ENCODE results near the gene PMM2.
"Not testable (repeated sequence)": the region's sequence is repeated elsewhere in the genome, so short reads cannot be mapped to it uniquely, and the experiment has no call there.

PMM2 gene

DNA sequence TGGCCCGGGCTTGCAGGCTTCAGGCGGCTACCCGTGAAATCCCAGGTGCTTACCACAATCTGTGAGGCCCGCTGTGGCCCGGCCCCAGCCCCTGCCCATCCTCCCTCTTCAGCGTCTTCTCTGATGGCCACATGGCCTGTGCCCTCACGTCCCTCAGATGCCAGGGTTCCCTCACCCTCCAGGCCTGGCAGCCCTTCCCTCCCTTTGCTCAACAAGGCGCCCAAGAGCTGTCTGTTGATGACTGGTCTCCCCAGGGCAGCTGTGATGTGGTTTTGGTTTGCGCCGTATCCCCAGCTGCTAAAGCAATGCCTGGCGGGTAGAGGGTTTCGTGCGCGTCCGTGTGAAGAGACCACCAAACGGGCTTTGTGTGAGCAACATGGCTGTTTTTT, 35.1 kb downstream of the PMM2 start:
- no peak overlapping the region for H3K4ac ChIP-seq (ENCODE audit: low read depth, low read length)
- H4K12ac ChIP-seq (ENCODE audit: low read depth, low read length) = no peak overlapping the region
- no peaks in the 10 kb centered on the region for H3K79me1 ChIP-seq (ENCODE audit: low read length)
- H4K91ac ChIP-seq (ENCODE audit: low read depth, low read length) = no peak overlapping the region
- no peak overlapping the region for H3K4me3 ChIP-seq (ENCODE audit: low read depth, low read length)
- H3K9ac ChIP-seq (ENCODE audit: low read length) = no peak overlapping the region
- H3K9me3 ChIP-seq (ENCODE audit: insufficient read depth, low read depth, low read length) = no peaks in the 10 kb centered on the region
- H3K4me1 ChIP-seq (ENCODE audit: control insufficient read depth in 1 of 2, insufficient read depth in 2 of 2, low read length in 2 of 2) = peaks cover 0 to 2% of the 10 kb centered on the region in 2 experiments
- H3K27me3 ChIP-seq (ENCODE audit: insufficient read depth, low read length) = no peaks in the 10 kb centered on the region
- peaks cover 32 to 42% of the 10 kb centered on the region in 2 experiments for H3K36me3 ChIP-seq (ENCODE audit: control insufficient read depth in 1 of 2, insufficient read depth in 2 of 2, low read length in 2 of 2)
- no peak overlapping the region for H2BK120ac ChIP-seq (ENCODE audit: insufficient read depth, low read length, poor library complexity)
- H2AFZ ChIP-seq (ENCODE audit: insufficient read depth, low read length, poor library complexity) = no peak overlapping the region
- no peaks in the 10 kb centered on the region for H3K79me2 ChIP-seq (ENCODE audit: control insufficient read depth, insufficient read depth, low read length, poor library complexity)
- no peak overlapping the region for H2BK12ac ChIP-seq (ENCODE audit: low read length)
- H3K18ac ChIP-seq (ENCODE audit: low read length) = no peak overlapping the region
- no peak overlapping the region for H3K23ac ChIP-seq (ENCODE audit: low read length)
- H2AK5ac ChIP-seq (ENCODE audit: low read length) = no peak overlapping the region
- H3K4me2 ChIP-seq (ENCODE audit: low read length) = no peak overlapping the region
- no peak overlapping the region for H3K14ac ChIP-seq (ENCODE audit: low read length)
- H4K8ac ChIP-seq (ENCODE audit: low read depth, low read length) = no peak overlapping the region
- H3K27ac ChIP-seq (ENCODE audit: low read depth, low read length) = no peak overlapping the region
- no peak for DNase-seq
- no CpG with 5 or more reads among the region's 16 CpGs for WGBS (ENCODE audit: extremely low coverage, insufficient coverage, insufficient read length)
- no peak overlapping the region for H2BK5ac ChIP-seq (ENCODE audit: low read depth, low read length, poor library complexity)

GRCh38 chr16:8836797-8837196, 39.2 kb downstream of the PMM2 start:
- not testable (repeated sequence) for H2BK5ac ChIP-seq (ENCODE audit: low read depth, low read length, poor library complexity); DNase-seq; H4K12ac ChIP-seq (ENCODE audit: low read depth, low read length); H2BK12ac ChIP-seq (ENCODE audit: low read length); H3K14ac ChIP-seq (ENCODE audit: low read length); H3K27ac ChIP-seq (ENCODE audit: low read depth, low read length); H3K23ac ChIP-seq (ENCODE audit: low read length); H3K4me1 ChIP-seq (ENCODE audit: control insufficient read depth in 1 of 2, insufficient read depth in 2 of 2, low read length in 2 of 2); H2AFZ ChIP-seq (ENCODE audit: insufficient read depth, low read length, poor library complexity); H3K79me1 ChIP-seq (ENCODE audit: low read length); H3K79me2 ChIP-seq (ENCODE audit: control insufficient read depth, insufficient read depth, low read length, poor library complexity); H3K4ac ChIP-seq (ENCODE audit: low read depth, low read length); H4K8ac ChIP-seq (ENCODE audit: low read depth, low read length); H4K91ac ChIP-seq (ENCODE audit: low read depth, low read length); H2AK5ac ChIP-seq (ENCODE audit: low read length); H3K9ac ChIP-seq (ENCODE audit: low read length); H3K18ac ChIP-seq (ENCODE audit: low read length); H3K4me2 ChIP-seq (ENCODE audit: low read length); H3K27me3 ChIP-seq (ENCODE audit: insufficient read depth, low read length); H3K9me3 ChIP-seq (ENCODE audit: insufficient read depth, low read depth, low read length); H2BK120ac ChIP-seq (ENCODE audit: insufficient read depth, low read length, poor library complexity); H3K4me3 ChIP-seq (ENCODE audit: low read depth, low read length)
- peaks cover 13 to 15% of the 10 kb centered on the region in 2 experiments for H3K36me3 ChIP-seq (ENCODE audit: control insufficient read depth in 1 of 2, insufficient read depth in 2 of 2, low read length in 2 of 2)
- WGBS (ENCODE audit: extremely low coverage, insufficient coverage, insufficient read length) = no CpG with 5 or more reads among the region's 7 CpGs

GRCh38 chr16:8837594-8837993, 40.0 kb downstream of the PMM2 start:
- H4K91ac ChIP-seq (ENCODE audit: low read depth, low read length); H2BK120ac ChIP-seq (ENCODE audit: insufficient read depth, low read length, poor library complexity); H4K12ac ChIP-seq (ENCODE audit: low read depth, low read length); H2AK5ac ChIP-seq (ENCODE audit: low read length); H4K8ac ChIP-seq (ENCODE audit: low read depth, low read length); H3K36me3 ChIP-seq (ENCODE audit: control insufficient read depth in 1 of 2, insufficient read depth in 2 of 2, low read length in 2 of 2); H3K27me3 ChIP-seq (ENCODE audit: insufficient read depth, low read length); H3K79me2 ChIP-seq (ENCODE audit: control insufficient read depth, insufficient read depth, low read length, poor library complexity); H3K4me3 ChIP-seq (ENCODE audit: low read depth, low read length); H3K27ac ChIP-seq (ENCODE audit: low read depth, low read length); H3K14ac ChIP-seq (ENCODE audit: low read length); H3K4me1 ChIP-seq (ENCODE audit: control insufficient read depth in 1 of 2, insufficient read depth in 2 of 2, low read length in 2 of 2); DNase-seq; H2BK5ac ChIP-seq (ENCODE audit: low read depth, low read length, poor library complexity); H2AFZ ChIP-seq (ENCODE audit: insufficient read depth, low read length, poor library complexity); H3K18ac ChIP-seq (ENCODE audit: low read length); H3K79me1 ChIP-seq (ENCODE audit: low read length); H2BK12ac ChIP-seq (ENCODE audit: low read length); H3K4ac ChIP-seq (ENCODE audit: low read depth, low read length); H3K4me2 ChIP-seq (ENCODE audit: low read length); H3K9ac ChIP-seq (ENCODE audit: low read length); H3K23ac ChIP-seq (ENCODE audit: low read length); H3K9me3 ChIP-seq (ENCODE audit: insufficient read depth, low read depth, low read length): not testable (repeated sequence)
- no CpG with 5 or more reads among the region's 15 CpGs for WGBS (ENCODE audit: extremely low coverage, insufficient coverage, insufficient read length)

GRCh38 chr16:8842016-8842415, 44.4 kb downstream of the PMM2 start:
- H3K9me3 ChIP-seq (ENCODE audit: insufficient read depth, low read depth, low read length); H4K91ac ChIP-seq (ENCODE audit: low read depth, low read length); H4K8ac ChIP-seq (ENCODE audit: low read depth, low read length); H2BK5ac ChIP-seq (ENCODE audit: low read depth, low read length, poor library complexity); H3K9ac ChIP-seq (ENCODE audit: low read length); H3K23ac ChIP-seq (ENCODE audit: low read length); H3K36me3 ChIP-seq (ENCODE audit: control insufficient read depth in 1 of 2, insufficient read depth in 2 of 2, low read length in 2 of 2); H4K12ac ChIP-seq (ENCODE audit: low read depth, low read length); H3K18ac ChIP-seq (ENCODE audit: low read length); H3K4me3 ChIP-seq (ENCODE audit: low read depth, low read length); DNase-seq; H3K27ac ChIP-seq (ENCODE audit: low read depth, low read length); H3K4me2 ChIP-seq (ENCODE audit: low read length); H3K79me1 ChIP-seq (ENCODE audit: low read length); H2AFZ ChIP-seq (ENCODE audit: insufficient read depth, low read length, poor library complexity); H3K79me2 ChIP-seq (ENCODE audit: control insufficient read depth, insufficient read depth, low read length, poor library complexity); H3K27me3 ChIP-seq (ENCODE audit: insufficient read depth, low read length); H2AK5ac ChIP-seq (ENCODE audit: low read length); H3K4ac ChIP-seq (ENCODE audit: low read depth, low read length); H3K4me1 ChIP-seq (ENCODE audit: control insufficient read depth in 1 of 2, insufficient read depth in 2 of 2, low read length in 2 of 2); H2BK120ac ChIP-seq (ENCODE audit: insufficient read depth, low read length, poor library complexity); H3K14ac ChIP-seq (ENCODE audit: low read length); H2BK12ac ChIP-seq (ENCODE audit: low read length): not testable (repeated sequence)
- no CpG with 5 or more reads among the region's 4 CpGs for WGBS (ENCODE audit: extremely low coverage, insufficient coverage, insufficient read length)
